B cell (primary cell): ENCODE data around the gene NCK2.

Experiments used
- CTCF ChIP-seq: fragments of 200-600 bp; IDR thresholded peaks from one replicate; pipeline ENCODE4 v1.8.0; 2022; ENCODE audit warnings: antibody characterized with exemption, mild to moderate bottlenecking
- EZH2 ChIP-seq: IDR thresholded peaks from 2 replicates; pipeline ENCODE4 v1.6.1; 2012; ENCODE audit warnings: borderline replicate concordance, low read depth, mild to moderate bottlenecking, moderate library complexity, low read length; ENCODE audit not compliant: insufficient read depth, poor library complexity, severe bottlenecking

- TF ChIP-seq CTCF (no peak), EZH2 (no peak)
These were observed 24.8 kb downstream of the NCK2 start for GRCh38 chr2:105769504-105769903.
